HCT116 (cell line): ENCODE measurements around the gene C1orf52. TPM values are rescaled to one million over a fixed set of nuclear protein-coding genes. Genes with fewer than 3 reads are reported as not detected.

Experiments
- total RNA-seq: library from RNA; stranded (reverse); gene quantifications from one replicate; pipeline ENCODE4 v1.2.1, GENCODE V29; 2021; ENCODE audit not compliant: unreplicated experiment

C1orf52 gene
- total RNA-seq, 1 experiment from 2014 or later: 23.3 TPM

Other genes with a start within 250 kb of the C1orf52 start
- gene MCOLN3, start 211.2 kb downstream of the C1orf52 start, total RNA-seq: 10.7 TPM
- 5.3 TPM for gene SYDE2, start 58.6 kb downstream of the C1orf52 start, total RNA-seq
- gene BCL10, start 17.0 kb upstream of the C1orf52 start, total RNA-seq: 33.8 TPM
- gene DDAH1, start 205.5 kb upstream of the C1orf52 start, total RNA-seq: 16.6 TPM